ENCODE data around the gene MYRIP.
"Not testable (repeated sequence)": the region's sequence is repeated elsewhere in the genome, so short reads cannot be mapped to it uniquely, and the experiment has no call there.

Gene MYRIP

DNA sequence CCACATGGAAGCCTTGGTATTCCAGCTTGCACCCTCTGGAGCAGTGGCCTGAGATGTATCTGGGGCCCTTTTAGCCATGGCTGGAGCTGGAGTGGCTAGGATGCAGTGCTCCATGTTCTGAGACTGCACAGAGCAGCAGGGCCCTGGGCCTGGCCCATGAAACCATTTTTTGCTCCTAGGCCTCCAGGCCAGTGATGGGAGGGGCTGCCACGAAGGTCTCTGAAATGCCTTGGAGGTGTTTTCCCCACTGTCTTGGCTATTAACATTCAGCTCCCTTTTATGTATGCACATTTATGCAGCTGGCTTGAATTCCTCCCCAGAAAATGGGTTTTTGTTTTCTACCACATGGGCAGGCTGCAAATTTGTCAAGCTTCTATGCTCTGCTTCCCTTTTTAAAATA, 43.0 kb upstream of the MYRIP start:
- TF ChIP-seq, protein P1, sequence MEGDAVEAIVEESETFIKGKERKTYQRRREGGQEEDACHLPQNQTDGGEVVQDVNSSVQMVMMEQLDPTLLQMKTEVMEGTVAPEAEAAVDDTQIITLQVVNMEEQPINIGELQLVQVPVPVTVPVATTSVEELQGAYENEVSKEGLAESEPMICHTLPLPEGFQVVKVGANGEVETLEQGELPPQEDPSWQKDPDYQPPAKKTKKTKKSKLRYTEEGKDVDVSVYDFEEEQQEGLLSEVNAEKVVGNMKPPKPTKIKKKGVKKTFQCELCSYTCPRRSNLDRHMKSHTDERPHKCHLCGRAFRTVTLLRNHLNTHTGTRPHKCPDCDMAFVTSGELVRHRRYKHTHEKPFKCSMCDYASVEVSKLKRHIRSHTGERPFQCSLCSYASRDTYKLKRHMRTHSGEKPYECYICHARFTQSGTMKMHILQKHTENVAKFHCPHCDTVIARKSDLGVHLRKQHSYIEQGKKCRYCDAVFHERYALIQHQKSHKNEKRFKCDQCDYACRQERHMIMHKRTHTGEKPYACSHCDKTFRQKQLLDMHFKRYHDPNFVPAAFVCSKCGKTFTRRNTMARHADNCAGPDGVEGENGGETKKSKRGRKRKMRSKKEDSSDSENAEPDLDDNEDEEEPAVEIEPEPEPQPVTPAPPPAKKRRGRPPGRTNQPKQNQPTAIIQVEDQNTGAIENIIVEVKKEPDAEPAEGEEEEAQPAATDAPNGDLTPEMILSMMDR (IDR thresholded peaks at IDR 0.05; ENCODE audit: low read depth, low read length): no peak
- TF ChIP-seq MYC (IDR thresholded peaks at IDR 0.05; ENCODE audit: low read depth, low read length) (no peak), POLR2A (IDR thresholded peaks at IDR 0.05; ENCODE audit: extremely low read depth, insufficient read length) (no peak), MAX (IDR thresholded peaks at IDR 0.05; ENCODE audit: low read depth, low read length) (no peak)
- no peak overlapping the region for H3K4me3 ChIP-seq (ENCODE audit: low read depth, low read length)
- DNase-seq (ENCODE audit: low read depth): no peak

GRCh38 chr3:39766909-39767308, 42.5 kb upstream of the MYRIP start:
- not testable (repeated sequence) for DNase-seq (ENCODE audit: low read depth); H3K4me3 ChIP-seq (ENCODE audit: low read depth, low read length)

DNA sequence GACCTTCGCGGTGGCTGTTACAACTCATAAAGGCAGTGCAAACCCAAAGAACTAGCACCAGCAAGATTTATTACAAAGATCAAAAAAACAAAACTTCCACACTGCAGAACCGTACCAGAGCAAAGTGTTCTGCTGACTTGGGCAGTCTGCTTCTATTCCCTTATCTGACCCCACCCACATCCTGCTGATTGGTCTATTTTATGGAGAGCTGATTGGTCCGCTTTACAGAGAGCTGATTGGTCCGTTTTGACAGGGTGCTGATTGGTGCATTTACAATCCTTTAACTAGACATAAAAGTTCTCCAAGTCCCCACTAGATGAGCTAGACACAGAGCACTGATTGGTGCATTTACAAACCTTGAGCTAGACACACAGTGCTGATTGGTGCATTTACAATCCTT, 31.2 kb upstream of the MYRIP start:
- H3K4me3 ChIP-seq (ENCODE audit: low read depth, low read length); DNase-seq (ENCODE audit: low read depth): not testable (repeated sequence)

DNA sequence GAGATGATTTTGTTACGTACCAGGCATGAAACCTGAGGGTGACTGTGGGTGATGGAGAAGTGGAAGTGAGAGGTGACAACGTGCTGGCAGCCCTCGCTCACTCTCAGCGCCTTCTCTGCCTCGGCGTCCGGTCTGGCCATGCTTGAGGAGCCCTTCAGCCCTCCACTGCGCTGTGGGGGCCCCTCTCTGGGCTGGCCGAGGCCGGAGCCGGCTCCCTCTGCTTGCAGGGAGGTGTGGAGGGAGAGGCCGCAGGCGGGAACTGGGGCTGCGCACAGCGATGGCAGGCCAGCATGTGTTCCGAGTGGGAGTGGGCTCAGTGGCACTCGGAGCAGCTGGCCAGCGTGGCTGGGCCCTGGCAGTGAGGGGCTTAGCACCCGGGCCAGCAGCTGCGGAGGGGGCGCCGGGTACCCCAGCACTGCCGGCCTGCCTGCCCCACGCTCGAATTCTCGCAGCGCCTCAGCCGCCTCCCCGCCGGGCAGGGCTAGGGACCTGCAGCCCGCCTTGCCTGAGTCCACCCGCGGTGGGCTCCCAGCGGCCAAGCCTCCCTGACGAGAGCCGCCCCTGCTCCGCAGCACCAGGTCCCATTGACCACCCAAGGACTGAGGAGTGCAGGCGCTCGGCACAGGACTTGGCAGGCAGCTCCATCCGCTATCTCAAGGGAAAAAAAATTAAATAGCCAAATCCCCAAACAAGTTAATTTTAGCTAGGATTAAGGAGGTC, 29.7 kb upstream of the MYRIP start:
- TF ChIP-seq MYC (IDR thresholded peaks at IDR 0.05; ENCODE audit: low read depth, low read length) (no peak), POLR2A (IDR thresholded peaks at IDR 0.05; ENCODE audit: extremely low read depth, insufficient read length) (no peak), MAX (IDR thresholded peaks at IDR 0.05; ENCODE audit: low read depth, low read length) (no peak)
- TF ChIP-seq, protein P1 (IDR thresholded peaks at IDR 0.05; ENCODE audit: low read depth, low read length): no peak
- no peak overlapping the region for H3K4me3 ChIP-seq (ENCODE audit: low read depth, low read length)
- DNase-seq (ENCODE audit: low read depth): no peak

GRCh38 chr3:39780352-39780751, 29.1 kb upstream of the MYRIP start:
- DNase-seq (ENCODE audit: low read depth): no peak
- TF ChIP-seq MYC (IDR thresholded peaks at IDR 0.05; ENCODE audit: low read depth, low read length) (no peak), MAX (IDR thresholded peaks at IDR 0.05; ENCODE audit: low read depth, low read length) (no peak)
- no peak overlapping the region for H3K4me3 ChIP-seq (ENCODE audit: low read depth, low read length)

DNA sequence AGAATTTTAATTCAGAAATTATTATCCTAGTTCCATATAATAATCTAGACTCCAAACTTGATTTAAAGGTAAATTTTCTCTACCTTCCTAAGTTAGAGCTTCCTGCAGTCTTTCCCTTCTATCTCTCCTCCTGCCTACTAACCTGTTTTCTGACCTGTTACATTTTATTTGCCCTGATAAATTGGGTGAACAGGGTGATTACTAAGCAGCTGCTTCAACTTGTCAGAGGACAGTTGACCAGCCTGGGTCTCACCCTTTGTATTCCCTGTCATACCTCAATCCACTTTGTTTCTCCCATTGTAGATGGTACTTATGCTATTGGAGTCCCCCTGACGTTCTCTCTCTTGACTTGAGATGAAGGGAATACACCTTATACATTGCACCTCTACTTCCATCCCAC, 28.4 kb upstream of the MYRIP start:
- DNase-seq (ENCODE audit: low read depth): no peak
- no peak overlapping the region for H3K4me3 ChIP-seq (ENCODE audit: low read depth, low read length)
- TF ChIP-seq MAX (IDR thresholded peaks at IDR 0.05; ENCODE audit: low read depth, low read length) (no peak), POLR2A (IDR thresholded peaks at IDR 0.05; ENCODE audit: extremely low read depth, insufficient read length) (no peak)
- TF ChIP-seq, protein P1 (IDR thresholded peaks at IDR 0.05; ENCODE audit: low read depth, low read length): no peak

- no peak for DNase-seq (ENCODE audit: low read depth)
- no peak overlapping the region for H3K4me3 ChIP-seq (ENCODE audit: low read depth, low read length)
- TF ChIP-seq MYC (IDR thresholded peaks at IDR 0.05; ENCODE audit: low read depth, low read length) (no peak), POLR2A (IDR thresholded peaks at IDR 0.05; ENCODE audit: extremely low read depth, insufficient read length) (no peak), MAX (IDR thresholded peaks at IDR 0.05; ENCODE audit: low read depth, low read length) (no peak)
- TF ChIP-seq, protein P1 (IDR thresholded peaks at IDR 0.05; ENCODE audit: low read depth, low read length): no peak
Measured at GRCh38 chr3:39781632-39782031, 27.8 kb upstream of the MYRIP start.
